ENCODE measurements around the gene PTPN3. TPM values are rescaled to one million over a fixed set of nuclear protein-coding genes. Genes with fewer than 3 reads are reported as not detected.

PTPN3 gene
- total and polyA plus RNA-seq, 9 of the 15 experiments (the other 6 are each of a cell fraction or from before 2014, with no cell fraction given) = 0.02 TPM; not detected in 8

DNA sequence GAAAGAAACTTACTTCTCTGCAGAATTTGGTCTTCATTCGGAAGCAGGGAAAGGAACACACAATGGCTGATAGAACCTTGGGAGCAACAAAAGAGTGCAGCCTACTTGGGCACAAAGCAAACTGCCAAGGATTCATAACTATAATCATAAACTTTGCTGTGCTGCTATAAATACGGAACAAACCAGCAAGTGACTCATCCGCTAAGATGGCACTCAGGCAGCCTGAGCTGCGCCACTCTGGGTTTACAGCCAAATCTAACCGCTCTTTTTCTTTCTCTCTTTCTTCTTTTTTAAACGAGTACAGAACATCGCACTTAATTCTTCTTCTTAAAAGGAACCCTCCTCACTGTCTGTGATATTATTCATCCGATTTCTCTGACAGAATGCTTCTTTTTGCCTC, 81.1 kb downstream of the PTPN3 start (continued):
- TF ChIP-seq, protein P1, sequence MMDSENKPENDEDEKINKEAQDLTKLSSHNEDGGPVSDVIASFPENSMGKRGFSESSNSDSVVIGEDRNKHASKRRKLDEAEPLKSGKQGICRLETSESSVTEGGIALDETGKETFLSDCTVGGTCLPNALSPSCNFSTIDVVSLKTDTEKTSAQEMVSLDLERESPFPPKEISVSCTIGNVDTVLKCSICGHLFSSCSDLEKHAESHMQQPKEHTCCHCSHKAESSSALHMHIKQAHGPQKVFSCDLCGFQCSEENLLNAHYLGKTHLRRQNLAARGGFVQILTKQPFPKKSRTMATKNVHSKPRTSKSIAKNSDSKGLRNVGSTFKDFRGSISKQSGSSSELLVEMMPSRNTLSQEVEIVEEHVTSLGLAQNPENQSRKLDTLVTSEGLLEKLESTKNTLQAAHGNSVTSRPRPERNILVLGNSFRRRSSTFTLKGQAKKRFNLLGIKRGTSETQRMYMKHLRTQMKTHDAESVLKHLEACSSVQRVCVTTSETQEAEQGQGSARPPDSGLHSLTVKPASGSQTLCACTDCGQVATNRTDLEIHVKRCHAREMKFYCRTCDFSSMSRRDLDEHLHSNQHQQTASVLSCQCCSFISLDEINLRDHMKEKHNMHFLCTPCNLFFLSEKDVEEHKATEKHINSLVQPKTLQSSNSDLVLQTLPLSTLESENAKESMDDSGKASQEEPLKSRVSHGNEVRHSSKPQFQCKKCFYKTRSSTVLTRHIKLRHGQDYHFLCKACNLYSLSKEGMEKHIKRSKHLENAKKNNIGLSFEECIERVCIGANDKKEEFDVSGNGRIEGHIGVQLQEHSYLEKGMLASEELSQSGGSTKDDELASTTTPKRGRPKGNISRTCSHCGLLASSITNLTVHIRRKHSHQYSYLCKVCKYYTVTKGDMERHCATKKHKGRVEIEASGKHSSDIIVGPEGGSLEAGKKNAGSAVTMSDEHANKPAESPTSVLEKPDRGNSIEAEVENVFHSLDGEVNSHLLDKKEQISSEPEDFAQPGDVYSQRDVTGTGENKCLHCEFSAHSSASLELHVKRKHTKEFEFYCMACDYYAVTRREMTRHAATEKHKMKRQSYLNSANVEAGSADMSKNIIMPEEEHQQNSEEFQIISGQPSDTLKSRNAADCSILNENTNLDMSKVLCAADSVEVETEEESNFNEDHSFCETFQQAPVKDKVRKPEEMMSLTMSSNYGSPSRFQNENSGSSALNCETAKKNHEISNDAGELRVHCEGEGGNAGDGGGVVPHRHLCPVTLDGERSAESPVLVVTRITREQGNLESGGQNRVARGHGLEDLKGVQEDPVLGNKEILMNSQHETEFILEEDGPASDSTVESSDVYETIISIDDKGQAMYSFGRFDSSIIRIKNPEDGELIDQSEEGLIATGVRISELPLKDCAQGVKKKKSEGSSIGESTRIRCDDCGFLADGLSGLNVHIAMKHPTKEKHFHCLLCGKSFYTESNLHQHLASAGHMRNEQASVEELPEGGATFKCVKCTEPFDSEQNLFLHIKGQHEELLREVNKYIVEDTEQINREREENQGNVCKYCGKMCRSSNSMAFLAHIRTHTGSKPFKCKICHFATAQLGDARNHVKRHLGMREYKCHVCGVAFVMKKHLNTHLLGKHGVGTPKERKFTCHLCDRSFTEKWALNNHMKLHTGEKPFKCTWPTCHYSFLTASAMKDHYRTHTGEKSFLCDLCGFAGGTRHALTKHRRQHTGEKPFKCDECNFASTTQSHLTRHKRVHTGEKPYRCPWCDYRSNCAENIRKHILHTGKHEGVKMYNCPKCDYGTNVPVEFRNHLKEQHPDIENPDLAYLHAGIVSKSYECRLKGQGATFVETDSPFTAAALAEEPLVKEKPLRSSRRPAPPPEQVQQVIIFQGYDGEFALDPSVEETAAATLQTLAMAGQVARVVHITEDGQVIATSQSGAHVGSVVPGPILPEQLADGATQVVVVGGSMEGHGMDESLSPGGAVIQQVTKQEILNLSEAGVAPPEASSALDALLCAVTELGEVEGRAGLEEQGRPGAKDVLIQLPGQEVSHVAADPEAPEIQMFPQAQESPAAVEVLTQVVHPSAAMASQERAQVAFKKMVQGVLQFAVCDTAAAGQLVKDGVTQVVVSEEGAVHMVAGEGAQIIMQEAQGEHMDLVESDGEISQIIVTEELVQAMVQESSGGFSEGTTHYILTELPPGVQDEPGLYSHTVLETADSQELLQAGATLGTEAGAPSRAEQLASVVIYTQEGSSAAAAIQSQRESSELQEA (IDR thresholded peaks at IDR 0.05; ENCODE audit: low read depth) = no peak
- TF ChIP-seq PHF8 (IDR thresholded peaks at IDR 0.05; ENCODE audit: borderline replicate concordance, low read length) (no peak), MECOM (CRISPR knock-in tag; IDR thresholded peaks at IDR 0.05) (no peak), ZNF263 (CRISPR knock-in tag; IDR thresholded peaks at IDR 0.05; ENCODE audit: borderline replicate concordance) (no peak), NFXL1 (CRISPR knock-in tag; IDR thresholded peaks at IDR 0.05) (no peak)
- TF ChIP-seq, protein P2, sequence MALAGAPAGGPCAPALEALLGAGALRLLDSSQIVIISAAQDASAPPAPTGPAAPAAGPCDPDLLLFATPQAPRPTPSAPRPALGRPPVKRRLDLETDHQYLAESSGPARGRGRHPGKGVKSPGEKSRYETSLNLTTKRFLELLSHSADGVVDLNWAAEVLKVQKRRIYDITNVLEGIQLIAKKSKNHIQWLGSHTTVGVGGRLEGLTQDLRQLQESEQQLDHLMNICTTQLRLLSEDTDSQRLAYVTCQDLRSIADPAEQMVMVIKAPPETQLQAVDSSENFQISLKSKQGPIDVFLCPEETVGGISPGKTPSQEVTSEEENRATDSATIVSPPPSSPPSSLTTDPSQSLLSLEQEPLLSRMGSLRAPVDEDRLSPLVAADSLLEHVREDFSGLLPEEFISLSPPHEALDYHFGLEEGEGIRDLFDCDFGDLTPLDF (CRISPR knock-in tag; IDR thresholded peaks at IDR 0.05) = no peak
